OCI-LY7 (cell line): ENCODE measurements around the gene TRIM50. TPM values are rescaled to one million over a fixed set of nuclear protein-coding genes. Genes with fewer than 3 reads are reported as not detected.

Experiments used
- BruUV-seq: library from RNA; stranded (reverse); fragments of 400-500 nt; replicated peaks from 2 replicates; lab custom pipeline; 2021; lab: Mats Ljungman, UMichigan
- CTCF ChIA-PET: fragments of 300-600 bp; sonication (Branson Sonifier 250); formaldehyde crosslinking; loops from one replicate; lab custom pipeline; 2022; ENCODE audit warnings: antibody characterized with exemption; ENCODE audit not compliant: unreplicated experiment; lab: Charles Lee
- POLR2A ChIA-PET: fragments of 300-600 bp; sonication (Branson Sonifier 250); formaldehyde crosslinking; loops from one replicate; lab custom pipeline; 2022; ENCODE audit warnings: antibody characterized with exemption; lab: Charles Lee
- DNase-seq: peaks from one replicate; pipeline ENCODE4 v3.0.0-alpha.2; 2015; ENCODE audit warnings: low spot score
- H2AFZ ChIP-seq: fragments of 200-600 bp; sonication (generic), shearing (Covaris generic); 2 replicates; pipeline ENCODE4 v1.6.1; 2014; ENCODE audit warnings: mild to moderate bottlenecking, antibody characterized with exemption, low read length, moderate library complexity
- H3K27ac ChIP-seq: fragments of 200-600 bp; sonication (generic); 2 replicates; pipeline ENCODE4 v1.5.1; 2014; ENCODE audit warnings: mixed run types, low read depth, mild to moderate bottlenecking, moderate library complexity, low read length, inconsistent platforms; ENCODE audit not compliant: poor library complexity, severe bottlenecking
- H3K36me3 ChIP-seq: fragments of 200-600 bp; sonication (generic); 2 replicates; pipeline ENCODE4 v1.6.1; 2014; ENCODE audit warnings: mild to moderate bottlenecking, antibody characterized with exemption, low read length, moderate library complexity, mixed read lengths; ENCODE audit not compliant: insufficient read depth
- H3K4me1 ChIP-seq: fragments of 200-600 bp; sonication (generic); 2 replicates; pipeline ENCODE4 v1.5.1; 2014; ENCODE audit warnings: mild to moderate bottlenecking, low read length; ENCODE audit not compliant: insufficient read depth, poor library complexity, severe bottlenecking
- H3K4me2 ChIP-seq: fragments of 200-600 bp; sonication (generic); 2 replicates; pipeline ENCODE4 v1.6.1; 2014; ENCODE audit warnings: mild to moderate bottlenecking, low read length
- H3K4me3 ChIP-seq: fragments of 200-600 bp; sonication (generic); 2 replicates; pipeline ENCODE4 v1.5.1; 2014; ENCODE audit warnings: mild to moderate bottlenecking, low read depth, low read length; ENCODE audit not compliant: poor library complexity, severe bottlenecking
- H3K79me2 ChIP-seq: fragments of 200-600 bp; sonication (generic); 2 replicates; pipeline ENCODE4 v1.6.1; 2016; ENCODE audit warnings: low read depth, mild to moderate bottlenecking, low read length, moderate library complexity, mixed read lengths; ENCODE audit not compliant: insufficient read depth
- H3K9me2 ChIP-seq: fragments of 200-600 bp; sonication (generic); 2 replicates; pipeline ENCODE4 v1.6.1; 2016; ENCODE audit warnings: mild to moderate bottlenecking, low read length, mixed read lengths; ENCODE audit not compliant: insufficient read depth
- H3K9me3 ChIP-seq: fragments of 200-600 bp; sonication (generic); 2 replicates; pipeline ENCODE4 v1.6.1; 2014; ENCODE audit warnings: mild to moderate bottlenecking, mixed run types, low read length, mixed read lengths
- H4K20me1 ChIP-seq: fragments of 200-600 bp; sonication (generic); 2 replicates; pipeline ENCODE4 v1.6.1; 2014; ENCODE audit warnings: mild to moderate bottlenecking, antibody characterized with exemption, low read length, moderate library complexity, mixed read lengths; ENCODE audit not compliant: insufficient read depth
- EZH2phosphoT487 ChIP-seq: fragments of 200-600 bp; sonication (generic); IDR thresholded peaks from 2 replicates; pipeline ENCODE4 v1.6.1; 2018; ENCODE audit warnings: low read depth, borderline replicate concordance, mild to moderate bottlenecking, mixed run types, antibody characterized with exemption, low read length, moderate library complexity, mixed read lengths
- intact Hi-C: fragments of 100-400 bp; cut with micrococcal nuclease; formaldehyde crosslinking; loops from one replicate; pipeline ENCODE4 v1.10.0; 2022; ENCODE audit not compliant: unreplicated experiment
- total RNA-seq, 2 experiments: library from RNA; depleted of rRNA in 1 of 2; stranded (reverse); fragments of >200 nt in 1 of 2; shearing (Covaris generic) in 1 of 2; gene quantifications; 2 replicates each; pipeline ENCODE4 v1.2.3, GENCODE V29; 2014 to 2022
- TF ChIP-seq, protein P1 (sequence below): fragments of 200-600 bp; sonication (generic); conservative IDR thresholded peaks from 2 replicates; pipeline ENCODE4 v1.5.1; 2014; ENCODE audit warnings: mild to moderate bottlenecking, antibody characterized with exemption, low read length, moderate library complexity, mixed read lengths

TRIM50 gene
- total RNA-seq, 2 experiments from 2014 or later = 0.40 TPM; not detected in 1

DNA sequence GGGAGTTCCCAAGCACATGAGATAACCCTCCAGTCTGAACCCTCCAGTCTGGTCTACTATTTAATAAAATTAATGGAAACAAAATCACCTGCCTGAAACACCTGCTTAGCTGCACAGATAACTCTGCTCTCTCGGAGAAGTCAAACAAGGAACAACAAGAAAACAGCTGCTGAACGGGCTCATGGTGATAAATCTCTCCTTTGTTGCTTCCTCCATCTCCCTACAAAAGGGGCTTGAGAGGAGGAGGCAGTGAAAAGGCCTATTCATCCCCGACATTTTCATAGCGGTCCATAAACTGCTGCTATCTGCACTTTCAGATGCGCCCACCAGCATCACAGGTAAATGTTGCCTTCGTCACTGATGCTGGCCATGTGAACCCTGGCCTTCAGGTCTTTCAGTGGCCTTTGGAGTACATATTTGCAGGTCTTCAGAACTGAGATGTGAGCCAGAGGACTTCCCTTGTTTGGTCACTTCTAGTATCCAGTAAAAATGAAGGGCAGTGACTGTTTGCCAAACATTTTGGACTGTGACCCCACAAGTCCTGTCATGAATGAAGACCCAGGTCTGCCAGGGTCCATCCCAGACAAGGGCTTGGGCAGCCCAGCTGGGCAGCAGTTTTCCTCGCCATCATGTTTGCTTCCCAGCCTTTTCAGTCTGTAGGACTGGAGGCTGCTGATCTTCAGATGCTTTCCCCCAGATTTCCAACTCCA lies 15.9 kb upstream of the TRIM50 start:
- H2AFZ ChIP-seq = no peak overlapping the region
- no peaks in the 10 kb centered on the region for H3K36me3 ChIP-seq
- intact Hi-C loops = no loop called here
- H3K4me2 ChIP-seq = no peak overlapping the region
- ChIA-PET POLR2A (interaction anchor here (0.6 kb wide), 1 partner anchor 19 kb away, joined by 3 read pairs; no protein-coding TSS in a partner anchor), CTCF (no interaction called here)
- TF ChIP-seq, protein P1, sequence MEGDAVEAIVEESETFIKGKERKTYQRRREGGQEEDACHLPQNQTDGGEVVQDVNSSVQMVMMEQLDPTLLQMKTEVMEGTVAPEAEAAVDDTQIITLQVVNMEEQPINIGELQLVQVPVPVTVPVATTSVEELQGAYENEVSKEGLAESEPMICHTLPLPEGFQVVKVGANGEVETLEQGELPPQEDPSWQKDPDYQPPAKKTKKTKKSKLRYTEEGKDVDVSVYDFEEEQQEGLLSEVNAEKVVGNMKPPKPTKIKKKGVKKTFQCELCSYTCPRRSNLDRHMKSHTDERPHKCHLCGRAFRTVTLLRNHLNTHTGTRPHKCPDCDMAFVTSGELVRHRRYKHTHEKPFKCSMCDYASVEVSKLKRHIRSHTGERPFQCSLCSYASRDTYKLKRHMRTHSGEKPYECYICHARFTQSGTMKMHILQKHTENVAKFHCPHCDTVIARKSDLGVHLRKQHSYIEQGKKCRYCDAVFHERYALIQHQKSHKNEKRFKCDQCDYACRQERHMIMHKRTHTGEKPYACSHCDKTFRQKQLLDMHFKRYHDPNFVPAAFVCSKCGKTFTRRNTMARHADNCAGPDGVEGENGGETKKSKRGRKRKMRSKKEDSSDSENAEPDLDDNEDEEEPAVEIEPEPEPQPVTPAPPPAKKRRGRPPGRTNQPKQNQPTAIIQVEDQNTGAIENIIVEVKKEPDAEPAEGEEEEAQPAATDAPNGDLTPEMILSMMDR = no peak
- no peak for TF ChIP-seq EZH2phosphoT487
- peaks cover 9% of the 10 kb centered on the region for H3K4me1 ChIP-seq
- BruUV-seq = no TSS peak
- H4K20me1 ChIP-seq = no peaks in the 10 kb centered on the region
- no peaks in the 10 kb centered on the region for H3K9me2 ChIP-seq
- H3K9me3 ChIP-seq = no peaks in the 10 kb centered on the region
- no peak overlapping the region for H3K4me3 ChIP-seq
- H3K27ac ChIP-seq = no peak overlapping the region
- DNase-seq = no peak
- H3K79me2 ChIP-seq = no peaks in the 10 kb centered on the region

DNA sequence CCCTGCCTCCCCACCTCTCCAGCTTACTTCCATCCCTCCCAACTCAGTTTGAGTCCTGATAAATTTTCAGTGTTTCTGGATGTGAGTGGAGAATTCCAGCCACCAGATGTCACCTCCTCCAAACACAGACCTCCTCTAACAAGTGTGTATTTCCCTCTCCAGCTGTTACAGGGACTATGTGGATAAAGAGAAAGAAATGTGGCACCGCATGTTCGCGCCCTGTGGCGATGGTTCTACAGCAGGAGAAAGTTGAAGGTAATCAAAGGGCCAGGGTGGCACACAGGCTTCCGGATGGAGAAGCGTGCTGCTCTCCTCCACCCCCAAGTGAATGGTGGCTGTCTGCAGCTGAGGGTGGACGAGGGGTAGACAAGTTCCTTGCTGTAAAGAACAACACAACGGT lies 14.8 kb upstream of the TRIM50 start:
- H3K27ac ChIP-seq = no peak overlapping the region
- H2AFZ ChIP-seq = no peak overlapping the region
- BruUV-seq = no TSS peak
- no peaks in the 10 kb centered on the region for H3K79me2 ChIP-seq
- CTCF ChIA-PET = no interaction called here
- TF ChIP-seq, protein P1 = no peak
- no peak for TF ChIP-seq EZH2phosphoT487
- no peaks in the 10 kb centered on the region for H3K9me2 ChIP-seq
- H3K4me2 ChIP-seq = no peak overlapping the region
- H3K9me3 ChIP-seq = no peaks in the 10 kb centered on the region
- DNase-seq = no peak
- H3K4me3 ChIP-seq = no peak overlapping the region
- intact Hi-C loops = no loop called here
- no peaks in the 10 kb centered on the region for H3K36me3 ChIP-seq
- no peaks in the 10 kb centered on the region for H4K20me1 ChIP-seq
- peaks cover 9% of the 10 kb centered on the region for H3K4me1 ChIP-seq
- POLR2A ChIA-PET = interaction anchor here (0.6 kb wide), 1 partner anchor 15 kb away, joined by 5 read pairs; no protein-coding TSS in a partner anchor

DNA sequence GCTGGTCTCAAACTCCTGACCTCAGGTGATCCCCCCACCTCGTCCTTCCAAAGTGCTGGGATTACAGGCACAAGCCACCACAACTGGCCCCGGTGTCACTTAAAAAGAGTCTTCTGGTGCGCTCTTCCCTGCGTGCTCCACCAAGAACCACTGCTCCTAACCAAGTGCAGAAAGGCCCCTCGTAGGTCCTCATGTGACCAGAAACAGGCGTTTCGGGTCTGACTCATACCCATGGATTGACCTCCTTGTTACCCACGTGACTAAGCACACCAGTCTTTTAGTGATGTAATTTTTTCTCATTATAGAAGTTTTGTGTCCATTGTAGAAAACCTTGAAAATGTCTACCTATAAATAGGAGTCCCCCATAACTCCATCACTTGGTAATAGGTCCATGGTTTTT lies 14.0 kb upstream of the TRIM50 start:
- intact Hi-C loops = no loop called here
- TF ChIP-seq, protein P1 = no peak
- no peak for TF ChIP-seq EZH2phosphoT487
- Histone ChIP-seq H3K27ac (no peak overlapping the region), H3K79me2 (no peaks in the 10 kb centered on the region), H3K4me3 (no peak overlapping the region), H3K4me1 (peaks cover 9% of the 10 kb centered on the region), H3K36me3 (no peaks in the 10 kb centered on the region), H3K9me3 (no peaks in the 10 kb centered on the region), H3K9me2 (no peaks in the 10 kb centered on the region), H3K4me2 (no peak overlapping the region), H4K20me1 (no peaks in the 10 kb centered on the region), H2AFZ (no peak overlapping the region)
- CTCF ChIA-PET = no interaction called here
- DNase-seq = no peak
- BruUV-seq = no TSS peak
- POLR2A ChIA-PET = no interaction called here
